Superior temporal gyrus (tissue), 1 donor: ENCODE measurements around the gene CDC26.
"Not testable (repeated sequence)": the region's sequence is repeated elsewhere in the genome, so short reads cannot be mapped to it uniquely, and the experiment has no call there.

Source experiments
- DNase-seq: peaks from one replicate; pipeline ENCODE4 v3.0.0-alpha.2; 2016; ENCODE audit errors: extremely low spot score

CDC26 gene

GRCh38 chr9:113293285-113293878 is 18.0 kb upstream of the CDC26 start:
- no peak for DNase-seq

- no peak for DNase-seq
Measured at GRCh38 chr9:113290052-113290607, 14.8 kb upstream of the CDC26 start.

GRCh38 chr9:113289091-113289490 is 13.7 kb upstream of the CDC26 start:
- DNase-seq, result no peak

GRCh38 chr9:113281356-113281755 is 6.0 kb upstream of the CDC26 start:
- DNase-seq, result no peak

GRCh38 chr9:113278840-113279239 is 3.5 kb upstream of the CDC26 start:
- DNase-seq, result no peak

- peak; percentile 89 for DNase-seq
Measured at GRCh38 chr9:113274474-113275156, 757 bp downstream of the CDC26 start.

GRCh38 chr9:113269871-113270270 is 5.5 kb downstream of the CDC26 start:
- no peak for DNase-seq

- DNase-seq, result no peak
Measured at GRCh38 chr9:113269355-113269754, 6.0 kb downstream of the CDC26 start.

- DNase-seq, result no peak
Measured at GRCh38 chr9:113267911-113268566, 7.3 kb downstream of the CDC26 start.

- no peak for DNase-seq
Measured at GRCh38 chr9:113266174-113266573, 9.2 kb downstream of the CDC26 start.

- DNase-seq, result no peak
Measured at GRCh38 chr9:113261917-113262671, 13.3 kb downstream of the CDC26 start.

GRCh38 chr9:113258282-113258681 is 17.1 kb downstream of the CDC26 start:
- DNase-seq, result no peak

GRCh38 chr9:113257863-113258262 is 17.5 kb downstream of the CDC26 start:
- DNase-seq, result no peak

GRCh38 chr9:113255438-113255837 is 19.9 kb downstream of the CDC26 start:
- no peak for DNase-seq

GRCh38 chr9:113254991-113255390 is 20.4 kb downstream of the CDC26 start:
- DNase-seq, result no peak

GRCh38 chr9:113250807-113251206 is 24.6 kb downstream of the CDC26 start:
- no peak for DNase-seq

GRCh38 chr9:113249661-113250060 is 25.7 kb downstream of the CDC26 start:
- not testable (repeated sequence) for DNase-seq

- DNase-seq, result no peak
Measured at GRCh38 chr9:113247640-113248039, 27.7 kb downstream of the CDC26 start.

- DNase-seq, result no peak
Measured at GRCh38 chr9:113246928-113247327, 28.4 kb downstream of the CDC26 start.

- DNase-seq, result no peak
Measured at GRCh38 chr9:113245894-113246293, 29.5 kb downstream of the CDC26 start.

- no peak for DNase-seq
Measured at GRCh38 chr9:113244556-113244955, 30.8 kb downstream of the CDC26 start.

- DNase-seq, result no peak
Measured at GRCh38 chr9:113241161-113241560, 34.2 kb downstream of the CDC26 start.
